Tibial nerve (tissue), 3 donors: ENCODE measurements around the gene HOXB5.

Source experiments
- POLR2A ChIP-seq, 2 donors: fragments of 450-650 bp; IDR thresholded peaks; one replicate each; pipeline ENCODE4 v1.6.1; 2017; ENCODE audit warnings: antibody characterized with exemption in 2 of 2, mild to moderate bottlenecking in 2 of 2, moderate library complexity in 2 of 2
- TF ChIP-seq, protein P1 (sequence below), 5 experiments: fragments of 200-600 bp in 3 of 5; fragments of 450-650 bp in 2 of 5; sonication (generic) in 3 of 5; IDR thresholded peaks; one replicate each; pipeline ENCODE4 v1.5.1; 2016 to 2019; ENCODE audit warnings: antibody characterized with exemption in 5 of 5, mild to moderate bottlenecking in 3 of 5, moderate library complexity in 2 of 5

GRCh38 chr17:48550502-48551213 lies 42.9 kb downstream of the HOXB5 start:
- no peak for TF ChIP-seq POLR2A (IDR thresholded peaks at IDR 0.05)
- TF ChIP-seq, protein P1, sequence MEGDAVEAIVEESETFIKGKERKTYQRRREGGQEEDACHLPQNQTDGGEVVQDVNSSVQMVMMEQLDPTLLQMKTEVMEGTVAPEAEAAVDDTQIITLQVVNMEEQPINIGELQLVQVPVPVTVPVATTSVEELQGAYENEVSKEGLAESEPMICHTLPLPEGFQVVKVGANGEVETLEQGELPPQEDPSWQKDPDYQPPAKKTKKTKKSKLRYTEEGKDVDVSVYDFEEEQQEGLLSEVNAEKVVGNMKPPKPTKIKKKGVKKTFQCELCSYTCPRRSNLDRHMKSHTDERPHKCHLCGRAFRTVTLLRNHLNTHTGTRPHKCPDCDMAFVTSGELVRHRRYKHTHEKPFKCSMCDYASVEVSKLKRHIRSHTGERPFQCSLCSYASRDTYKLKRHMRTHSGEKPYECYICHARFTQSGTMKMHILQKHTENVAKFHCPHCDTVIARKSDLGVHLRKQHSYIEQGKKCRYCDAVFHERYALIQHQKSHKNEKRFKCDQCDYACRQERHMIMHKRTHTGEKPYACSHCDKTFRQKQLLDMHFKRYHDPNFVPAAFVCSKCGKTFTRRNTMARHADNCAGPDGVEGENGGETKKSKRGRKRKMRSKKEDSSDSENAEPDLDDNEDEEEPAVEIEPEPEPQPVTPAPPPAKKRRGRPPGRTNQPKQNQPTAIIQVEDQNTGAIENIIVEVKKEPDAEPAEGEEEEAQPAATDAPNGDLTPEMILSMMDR (IDR thresholded peaks at IDR 0.05), result no peak
